Mesodermal cell (in vitro differentiated cells): ENCODE results near the gene ATE1.

Experiments
- H3K27ac ChIP-seq: 2 replicates; pipeline ENCODE4 v1.7.0; 2013; ENCODE audit warnings: mild to moderate bottlenecking, low read depth, low read length, moderate library complexity; ENCODE audit not compliant: severe bottlenecking
- H3K36me3 ChIP-seq: 2 replicates; pipeline ENCODE4 v1.7.1; 2013; ENCODE audit warnings: mild to moderate bottlenecking, low read length, moderate library complexity; ENCODE audit not compliant: control insufficient read depth, insufficient read depth
- H3K4me1 ChIP-seq: one replicate; pipeline ENCODE4 v1.7.1; 2013; ENCODE audit warnings: mild to moderate bottlenecking, low read length; ENCODE audit not compliant: insufficient read depth, control insufficient read depth, poor library complexity, severe bottlenecking
- H3K4me3 ChIP-seq: 2 replicates; pipeline ENCODE4 v1.7.0; 2013; ENCODE audit warnings: low read length, control low read depth, mild to moderate bottlenecking; ENCODE audit not compliant: insufficient read depth, poor library complexity, severe bottlenecking; ENCODE audit errors: extremely low read depth
- H3K9me3 ChIP-seq: 2 replicates; pipeline ENCODE4 v1.7.1; 2013; ENCODE audit warnings: mild to moderate bottlenecking, low read length, moderate library complexity; ENCODE audit not compliant: control insufficient read depth
- WGBS, 2 experiments: methylation state at CpG; one replicate each; pipeline ENCODE4 v1.1.5; 2013; ENCODE audit warnings: missing lambda C conversion rate in 2 of 2; ENCODE audit not compliant: insufficient coverage in 2 of 2; 5-methylcytosine and 5-hydroxymethylcytosine counted together

The ATE1 gene

GRCh38 chr10:121910673-121911420 is 17.0 kb downstream of the ATE1 start:
- Histone ChIP-seq H3K36me3 (peaks cover 67% of the 10 kb centered on the region), H3K27ac (no peak overlapping the region), H3K4me3 (no peak overlapping the region), H3K4me1 (no peaks in the 10 kb centered on the region), H3K9me3 (no peaks in the 10 kb centered on the region)
- WGBS, 2 experiments, result 90 to 92% methylated on average over 3 to 4 of the region's 5 CpGs

GRCh38 chr10:121904888-121905287 is 22.9 kb downstream of the ATE1 start:
- Histone ChIP-seq H3K27ac (no peak overlapping the region), H3K9me3 (no peaks in the 10 kb centered on the region), H3K4me3 (no peak overlapping the region), H3K4me1 (no peaks in the 10 kb centered on the region), H3K36me3 (peaks cover 50% of the 10 kb centered on the region)
- WGBS, 2 experiments, result 100% methylated on average over 1 of the region's 2 CpGs; no CpG with 5 or more reads in 1 of the 2 experiments

- Histone ChIP-seq H3K27ac (no peak overlapping the region), H3K9me3 (no peaks in the 10 kb centered on the region), H3K4me3 (no peak overlapping the region), H3K4me1 (no peaks in the 10 kb centered on the region), H3K36me3 (peaks cover 55% of the 10 kb centered on the region)
- 58 to 83% methylated on average over 5 to 8 of the region's 10 CpGs for WGBS, 2 experiments
These were observed 27.2 kb downstream of the ATE1 start for GRCh38 chr10:121900443-121901174.

- Histone ChIP-seq H3K4me1 (no peaks in the 10 kb centered on the region), H3K36me3 (peaks cover 56% of the 10 kb centered on the region), H3K4me3 (no peak overlapping the region), H3K9me3 (no peaks in the 10 kb centered on the region), H3K27ac (no peak overlapping the region)
- WGBS, 2 experiments, result 75 to 87% methylated on average over 2 of the region's 4 CpGs
These were observed 28.1 kb downstream of the ATE1 start for GRCh38 chr10:121899727-121900126.

GRCh38 chr10:121891103-121891502 is 36.7 kb downstream of the ATE1 start:
- H3K9me3 ChIP-seq, result no peaks in the 10 kb centered on the region
- H3K27ac ChIP-seq, result no peak overlapping the region
- H3K4me3 ChIP-seq, result no peak overlapping the region
- 36 to 48% methylated on average over 3 of the region's 5 CpGs for WGBS, 2 experiments
- no peaks in the 10 kb centered on the region for H3K4me1 ChIP-seq
- peaks cover 32% of the 10 kb centered on the region for H3K36me3 ChIP-seq

GRCh38 chr10:121889212-121889611 is 38.6 kb downstream of the ATE1 start:
- H3K27ac ChIP-seq, result no peak overlapping the region
- H3K4me3 ChIP-seq, result no peak overlapping the region
- 100% methylated on average over 1 to 2 of the region's 5 CpGs for WGBS, 2 experiments
- H3K4me1 ChIP-seq, result no peaks in the 10 kb centered on the region
- peaks cover 23% of the 10 kb centered on the region for H3K36me3 ChIP-seq
- no peaks in the 10 kb centered on the region for H3K9me3 ChIP-seq

GRCh38 chr10:121886997-121887622 is 40.7 kb downstream of the ATE1 start:
- H3K4me3 ChIP-seq, result no peak overlapping the region
- H3K9me3 ChIP-seq, result no peaks in the 10 kb centered on the region
- WGBS, 2 experiments, result 15 to 23% methylated on average over 4 to 5 of the region's 7 CpGs

GRCh38 chr10:121886181-121886580 is 41.6 kb downstream of the ATE1 start:
- Histone ChIP-seq H3K27ac (no peak overlapping the region), H3K36me3 (peaks cover 14% of the 10 kb centered on the region), H3K4me3 (no peak overlapping the region), H3K4me1 (no peaks in the 10 kb centered on the region), H3K9me3 (no peaks in the 10 kb centered on the region)
- no CpG with 5 or more reads among the region's 5 CpGs for WGBS, 2 experiments

More at GRCh38 chr10:121886997-121887622, 40.7 kb downstream of the ATE1 start:
- peaks cover 20% of the 10 kb centered on the region for H3K36me3 ChIP-seq
- H3K27ac ChIP-seq, result no peak overlapping the region
- H3K4me1 ChIP-seq, result no peaks in the 10 kb centered on the region

GRCh38 chr10:121880895-121881294 is 46.9 kb downstream of the ATE1 start:
- H3K9me3 ChIP-seq, result no peaks in the 10 kb centered on the region
- no peak overlapping the region for H3K27ac ChIP-seq
- H3K4me3 ChIP-seq, result no peak overlapping the region
- peaks cover 23% of the 10 kb centered on the region for H3K36me3 ChIP-seq
- no peaks in the 10 kb centered on the region for H3K4me1 ChIP-seq

- Histone ChIP-seq H3K4me1 (no peaks in the 10 kb centered on the region), H3K9me3 (no peaks in the 10 kb centered on the region), H3K27ac (no peak overlapping the region), H3K36me3 (peaks cover 23% of the 10 kb centered on the region), H3K4me3 (no peak overlapping the region)
- 100% methylated on average over 1 of the region's 4 CpGs; no CpG with 5 or more reads in 1 of the 2 experiments for WGBS, 2 experiments
These were observed 48.4 kb downstream of the ATE1 start for GRCh38 chr10:121879476-121879875.
